HepG2 (cell line): ENCODE measurements around the gene RETREG2. TPM values are rescaled to one million over a fixed set of nuclear protein-coding genes. Genes with fewer than 3 reads are reported as not detected.

Experiments
- FOXK1 ChIP-seq: sonication (generic); formaldehyde crosslinking; IDR thresholded peaks from 2 replicates; pipeline ENCODE4 v1.4.0; 2020; ENCODE audit warnings: low read depth, missing genetic modification reagents, borderline replicate concordance
- GLMP ChIP-seq: sonication (generic); formaldehyde crosslinking; IDR thresholded peaks from 2 replicates; pipeline ENCODE4 v1.9.0; 2021; ENCODE audit warnings: missing genetic modification reagents, mild to moderate bottlenecking, borderline replicate concordance
- HNF1A ChIP-seq, 2 experiments: sonication (generic) in 1 of 2; formaldehyde crosslinking in 1 of 2; IDR thresholded peaks; 2 replicates each; pipeline versions ENCODE4 v1.4.0 to v1.6.1; 2016 to 2020; ENCODE audit warnings: borderline replicate concordance in 1 of 2, low read depth in 1 of 2, mild to moderate bottlenecking in 1 of 2, missing genetic modification reagents in 1 of 2
- HNRNPUL1 ChIP-seq: fragments of 200-400 bp; formaldehyde crosslinking; IDR thresholded peaks from 2 replicates; pipeline ENCODE4 v1.6.1; 2017; ENCODE audit warnings: low read depth, mild to moderate bottlenecking, low read length, moderate library complexity
- KLF6 ChIP-seq: IDR thresholded peaks from 2 replicates; pipeline ENCODE4 v1.8.0; 2016; ENCODE audit warnings: missing biosample characterization, missing genetic modification reagents
- MED1 ChIP-seq: sonication (generic); formaldehyde crosslinking; IDR thresholded peaks from 2 replicates; pipeline ENCODE4 v1.4.0; 2020; ENCODE audit warnings: missing genetic modification reagents
- PBX3 ChIP-seq: sonication (generic); formaldehyde crosslinking; IDR thresholded peaks from 2 replicates; pipeline ENCODE4 v1.8.1; 2023; ENCODE audit warnings: missing genetic modification reagents, inconsistent platforms, borderline replicate concordance
- SNAPC5 ChIP-seq: sonication (generic); formaldehyde crosslinking; IDR thresholded peaks from 2 replicates; pipeline ENCODE4 v1.8.1; 2023; ENCODE audit warnings: mild to moderate bottlenecking, missing genetic modification reagents, borderline replicate concordance
- THAP7 ChIP-seq: sonication (generic); formaldehyde crosslinking; IDR thresholded peaks from 2 replicates; pipeline ENCODE4 v1.8.1; 2023; ENCODE audit warnings: mild to moderate bottlenecking, missing genetic modification reagents
- ZBTB1 ChIP-seq: sonication (generic); formaldehyde crosslinking; IDR thresholded peaks from 2 replicates; pipeline ENCODE4 v1.4.0; 2020; ENCODE audit warnings: missing genetic modification reagents, borderline replicate concordance
- ZBTB2 ChIP-seq: sonication (generic); formaldehyde crosslinking; IDR thresholded peaks from 2 replicates; pipeline ENCODE4 v1.8.0; 2022; ENCODE audit warnings: low read depth, missing genetic modification reagents
- ZFAT ChIP-seq: sonication (generic); formaldehyde crosslinking; conservative IDR thresholded peaks from 2 replicates; pipeline ENCODE4 v1.8.1; 2023; ENCODE audit warnings: missing genetic modification reagents, inconsistent platforms
- ZNF280B ChIP-seq: sonication (generic); formaldehyde crosslinking; IDR thresholded peaks from 2 replicates; pipeline ENCODE4 v1.5.0; 2020; ENCODE audit warnings: missing genetic modification reagents, mild to moderate bottlenecking, borderline replicate concordance
- ZNF333 ChIP-seq: sonication (generic); formaldehyde crosslinking; IDR thresholded peaks from 2 replicates; pipeline ENCODE4 v1.4.0; 2020; ENCODE audit warnings: mild to moderate bottlenecking, missing genetic modification reagents, borderline replicate concordance
- ZNF543 ChIP-seq: sonication (generic); formaldehyde crosslinking; IDR thresholded peaks from 2 replicates; pipeline ENCODE4 v1.4.0; 2020; ENCODE audit warnings: mild to moderate bottlenecking, missing genetic modification reagents
- ZSCAN29 ChIP-seq: sonication (generic); formaldehyde crosslinking; conservative IDR thresholded peaks from 2 replicates; pipeline ENCODE4 v1.4.0; 2020; ENCODE audit warnings: mild to moderate bottlenecking, missing genetic modification reagents
- polyA plus RNA-seq, 8 experiments: library from polyadenylated mRNA; depleted of rRNA in 3 of 8; stranded (reverse) in 7 of 8; unstranded in 1 of 8; fragments of >200 nt; fragmentation: Illumina TruSeq in 4 of 8; extraction: Trizol in 4 of 8; gene quantifications; 2 replicates each; pipeline versions ENCODE4 v1.2.1 to v1.2.3, GENCODE V29; 2011 to 2016; ENCODE audit warnings: low read depth in 4 of 8, missing spikeins in 1 of 8, mixed read lengths in 1 of 8; ENCODE audit not compliant: insufficient read depth in 1 of 8
- total RNA-seq, 5 experiments: library from RNA; depleted of rRNA; stranded (reverse); fragments of >200 nt; fragmentation: Illumina TruSeq; extraction: Trizol; gene quantifications; 2 replicates each; pipeline ENCODE4 v1.2.3, GENCODE V29; 2016; ENCODE audit warnings: low read depth in 1 of 5

Gene RETREG2
- total and polyA plus RNA-seq, 2 of the 13 experiments (the other 11 are each of a cell fraction or from before 2014, with no cell fraction given), result 86.0 to 134 TPM

GRCh38 chr2:219206328-219207133 is 28.5 kb downstream of the RETREG2 start, which contains the start of gene ZFAND2B (continued):
- TF ChIP-seq THAP7 (CRISPR knock-in tag) (peak; percentile 87; the same call in 1 of the 2 replicates), PBX3 (CRISPR knock-in tag) (no peak), HNRNPUL1 (no peak), FOXK1 (CRISPR knock-in tag) (no peak; the same call in 1 of the 2 replicates), HNF1A (IDR thresholded peaks at IDR 0.05; ENCODE audit: low read depth) (no peak), HNF1A (CRISPR knock-in tag; IDR thresholded peaks at IDR 0.05; ENCODE audit: borderline replicate concordance) (peak; percentile 40; the same call in 1 of the 2 replicates), ZFAT (CRISPR knock-in tag) (no peak), ZNF280B (peak; percentile 91), ZBTB1 (CRISPR knock-in tag) (no peak; the same call in 1 of the 2 replicates), MED1 (peak; percentile 75; the same call in 1 of the 2 replicates), ZSCAN29 (CRISPR knock-in tag) (peak; percentile 74; the same call in 1 of the 2 replicates), ZNF333 (CRISPR knock-in tag) (peak; percentile 98), ZNF543 (CRISPR knock-in tag) (peak; percentile 70; the same call in 1 of the 2 replicates), GLMP (CRISPR knock-in tag) (no peak), ZBTB2 (CRISPR knock-in tag) (peak; percentile 88), SNAPC5 (CRISPR knock-in tag) (peak; percentile 71; the same call in 1 of the 2 replicates), KLF6 (CRISPR knock-in tag) (peak; percentile 51; the same call in 1 of the 2 replicates)
